OCI-LY7 (cell line): ENCODE results near the gene ITSN2.

Experiments
- CTCF ChIP-seq: fragments of 200-600 bp; sonication (generic); conservative IDR thresholded peaks from 2 replicates; pipeline ENCODE4 v1.5.1; 2014; ENCODE audit warnings: mild to moderate bottlenecking, antibody characterized with exemption, low read length, moderate library complexity, mixed read lengths
- EZH2phosphoT487 ChIP-seq: fragments of 200-600 bp; sonication (generic); IDR thresholded peaks from 2 replicates; pipeline ENCODE4 v1.6.1; 2018; ENCODE audit warnings: low read depth, borderline replicate concordance, mild to moderate bottlenecking, mixed run types, antibody characterized with exemption, low read length, moderate library complexity, mixed read lengths

GRCh38 chr2:24394998-24395397 is 34.7 kb upstream of the ITSN2 start:
- TF ChIP-seq CTCF = no peak
- no peak for TF ChIP-seq EZH2phosphoT487
